Activated CD4-positive, alpha-beta memory T cell treated with anti-CD3 and anti-CD28 coated beads, Interleukin-2, amount 10 ng/mL, durations not matched to agents 7 days and 5 days (primary cell): ENCODE results near the gene POFUT2. TPM values are rescaled to one million over a fixed set of nuclear protein-coding genes. Genes with fewer than 3 reads are reported as not detected.

Source experiments
- CTCF ChIA-PET: fragments of 350-600 bp; sonication (Branson Sonifier 250); formaldehyde crosslinking; loops from one replicate; lab custom pipeline; 2021; ENCODE audit warnings: antibody characterized with exemption, inconsistent platforms; lab: Charles Lee
- POLR2A ChIA-PET: fragments of 350-600 bp; sonication (Branson Sonifier 250); formaldehyde crosslinking; loops from one replicate; lab custom pipeline; 2021; ENCODE audit warnings: antibody characterized with exemption; lab: Charles Lee
- DNase-seq: peaks from one replicate; pipeline ENCODE4 v3.0.0-alpha.2; 2020
- H3K27ac Mint-ChIP-seq: one replicate; pipeline ENCODE4 v1.8.0; 2021; ENCODE audit warnings: mild to moderate bottlenecking, mixed read lengths
- H3K27me3 Mint-ChIP-seq: one replicate; pipeline ENCODE4 v1.8.0; 2021; ENCODE audit warnings: mixed read lengths
- H3K36me3 Mint-ChIP-seq: one replicate; pipeline ENCODE4 v1.8.0; 2021; ENCODE audit warnings: low read depth, mixed read lengths
- H3K4me1 Mint-ChIP-seq: one replicate; pipeline ENCODE4 v1.8.0; 2021; ENCODE audit warnings: mixed read lengths
- H3K4me3 Mint-ChIP-seq: one replicate; pipeline ENCODE4 v1.8.0; 2021; ENCODE audit warnings: mild to moderate bottlenecking, mixed read lengths
- H3K9me3 Mint-ChIP-seq: one replicate; pipeline ENCODE4 v1.8.0; 2021; ENCODE audit warnings: mixed read lengths
- total RNA-seq, 2 experiments: library from RNA; stranded (reverse); gene quantifications; one replicate each; pipeline ENCODE4 v1.2.3, GENCODE V29; 2021

POFUT2 gene
- total RNA-seq, 2 experiments from 2014 or later: 23.5 to 25.1 TPM

DNA sequence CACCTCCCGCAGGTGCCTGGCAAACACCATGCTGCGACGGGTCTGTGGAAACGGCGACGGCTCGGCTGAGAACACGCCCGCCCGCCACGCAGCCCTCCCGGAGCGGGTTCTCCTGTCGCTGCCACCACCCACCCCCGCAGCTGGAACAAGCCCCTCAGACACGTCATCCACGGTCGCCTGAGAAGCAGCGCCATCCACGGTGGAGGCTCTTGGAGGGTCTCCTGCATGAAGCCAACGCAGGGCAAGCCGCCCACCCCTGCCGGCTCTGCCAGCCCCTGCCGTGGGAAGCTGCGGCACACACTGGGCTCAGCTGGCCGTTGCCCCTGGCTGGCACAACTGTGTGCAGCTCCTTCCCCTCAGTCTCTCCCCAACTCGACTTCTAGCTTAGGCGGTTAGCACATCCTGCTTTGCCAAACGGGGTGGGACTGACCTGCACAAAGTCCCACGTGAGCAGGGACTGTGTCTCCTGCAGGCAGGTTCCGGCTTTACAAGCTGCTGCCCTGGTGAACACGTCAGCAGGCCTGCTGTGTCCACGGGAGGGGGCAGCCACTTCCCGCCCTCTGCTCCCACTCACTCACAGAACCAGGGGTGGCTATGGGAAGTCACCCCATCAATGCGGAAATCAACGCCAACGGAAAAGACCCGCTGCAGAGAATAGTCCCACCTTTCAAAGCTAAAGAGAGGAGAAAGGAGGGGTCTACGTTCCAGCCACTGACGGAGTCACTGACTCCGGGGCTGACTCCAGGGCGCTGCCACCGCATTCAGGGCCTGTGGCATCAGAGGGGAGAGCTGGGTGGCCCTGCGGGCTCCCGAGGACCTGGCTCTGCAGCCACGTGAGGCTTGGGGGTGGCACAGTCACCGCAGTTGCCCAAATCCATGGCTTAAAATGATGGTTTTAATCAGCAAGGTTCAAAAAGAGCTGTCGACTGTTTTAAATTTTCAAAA lies 10.3 kb downstream of the POFUT2 start:
- POLR2A ChIA-PET: interaction anchor here (1.1 kb wide), 1 partner anchor 10 kb away, joined by 3 read pairs; the partner anchor contains the start of gene POFUT2
- no peak overlapping the region for H3K27ac Mint-ChIP-seq
- DNase-seq: no peak

DNA sequence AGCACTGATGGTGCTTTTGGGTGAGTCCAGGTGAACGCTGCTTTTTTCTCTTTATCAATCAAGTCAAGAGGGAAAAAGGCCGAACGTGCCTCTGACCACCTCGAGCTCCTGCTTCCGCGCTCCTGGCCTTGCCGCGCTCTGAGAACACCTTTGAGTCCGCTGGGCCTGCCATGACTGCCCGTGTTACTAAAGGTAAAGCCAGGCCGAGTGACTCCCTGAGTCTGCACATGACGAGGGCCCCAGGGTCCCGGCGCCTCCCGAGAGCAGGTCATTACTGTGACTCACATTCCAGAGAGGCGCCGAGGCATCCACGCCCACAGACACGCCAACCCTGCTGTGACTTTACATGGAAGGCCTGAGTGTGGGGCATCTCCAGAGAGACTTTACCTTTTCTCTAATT lies 11.1 kb downstream of the POFUT2 start:
- Mint-ChIP-seq H3K9me3 (no peaks in the 10 kb centered on the region), H3K4me3 (no peak overlapping the region), H3K36me3 (peaks cover 12% of the 10 kb centered on the region), H3K4me1 (no peaks in the 10 kb centered on the region), H3K27ac (no peak overlapping the region), H3K27me3 (no peaks in the 10 kb centered on the region)
- ChIA-PET CTCF (interaction anchor here (1.0 kb wide), 1 partner anchor 139 kb away, joined by 3 read pairs; no protein-coding TSS in a partner anchor), POLR2A (no interaction called here)
- no peak for DNase-seq

More for the DNA sequence above, 10.3 kb downstream of the POFUT2 start:
- Mint-ChIP-seq H3K9me3 (no peaks in the 10 kb centered on the region), H3K4me3 (no peak overlapping the region), H3K36me3 (peaks cover 12% of the 10 kb centered on the region), H3K27me3 (no peaks in the 10 kb centered on the region), H3K4me1 (no peaks in the 10 kb centered on the region)
- CTCF ChIA-PET: interaction anchor here (1.0 kb wide), 1 partner anchor 139 kb away, joined by 3 read pairs; no protein-coding TSS in a partner anchor

GRCh38 chr21:45270306-45270821 lies 17.3 kb downstream of the POFUT2 start:
- no peak for DNase-seq
- no peak overlapping the region for H3K4me3 Mint-ChIP-seq
- H3K36me3 Mint-ChIP-seq: peaks cover 32% of the 10 kb centered on the region
- H3K27me3 Mint-ChIP-seq: no peaks in the 10 kb centered on the region
- POLR2A ChIA-PET: interaction anchor here (0.6 kb wide), 1 partner anchor 57 kb away, joined by 3 read pairs; no protein-coding TSS in a partner anchor
- H3K9me3 Mint-ChIP-seq: peaks cover 10% of the 10 kb centered on the region
- no peak overlapping the region for H3K27ac Mint-ChIP-seq
- peaks cover 26% of the 10 kb centered on the region for H3K4me1 Mint-ChIP-seq
- CTCF ChIA-PET: no interaction called here

- no peak overlapping the region for H3K4me3 Mint-ChIP-seq
- DNase-seq: no peak
- H3K9me3 Mint-ChIP-seq: peaks cover 10% of the 10 kb centered on the region
- H3K27me3 Mint-ChIP-seq: no peaks in the 10 kb centered on the region
- CTCF ChIA-PET: no interaction called here
- peaks cover 28% of the 10 kb centered on the region for H3K4me1 Mint-ChIP-seq
- no peak overlapping the region for H3K27ac Mint-ChIP-seq
- H3K36me3 Mint-ChIP-seq: peaks cover 35% of the 10 kb centered on the region
- POLR2A ChIA-PET: no interaction called here
Measured at GRCh38 chr21:45269861-45270260, 17.8 kb downstream of the POFUT2 start.

DNA sequence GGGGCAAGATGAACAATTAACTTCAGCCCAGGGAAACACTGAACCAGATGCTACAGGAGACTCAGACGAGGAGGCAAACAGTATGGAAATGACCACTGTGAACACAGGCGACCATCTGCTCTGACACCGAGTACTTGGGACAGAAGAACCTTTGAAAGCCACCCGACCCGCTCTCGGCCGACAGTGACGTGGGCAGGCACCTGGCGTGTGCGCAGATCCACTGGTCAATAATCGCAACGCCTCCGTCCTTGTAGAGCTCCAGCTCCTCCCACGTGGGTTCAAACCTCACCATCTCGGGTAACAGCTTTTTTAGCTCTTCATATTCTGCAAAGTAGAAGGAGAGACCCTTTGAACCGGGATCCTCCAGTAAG lies 20.3 kb downstream of the POFUT2 start:
- peak overlapping the region; percentile 71 for H3K27ac Mint-ChIP-seq
- CTCF ChIA-PET: no interaction called here
- H3K4me1 Mint-ChIP-seq: peaks cover 30% of the 10 kb centered on the region
- no peak overlapping the region for H3K4me3 Mint-ChIP-seq
- DNase-seq: no peak
- H3K36me3 Mint-ChIP-seq: peaks cover 52% of the 10 kb centered on the region
- peaks cover 10% of the 10 kb centered on the region for H3K9me3 Mint-ChIP-seq
- H3K27me3 Mint-ChIP-seq: no peaks in the 10 kb centered on the region
- POLR2A ChIA-PET: no interaction called here

GRCh38 chr21:45266518-45267389 lies 20.9 kb downstream of the POFUT2 start:
- Mint-ChIP-seq H3K27ac (peak overlapping the region; percentile 71), H3K4me1 (peaks cover 30% of the 10 kb centered on the region), H3K36me3 (peaks cover 52% of the 10 kb centered on the region), H3K4me3 (no peak overlapping the region), H3K9me3 (peaks cover 10% of the 10 kb centered on the region), H3K27me3 (no peaks in the 10 kb centered on the region)
- DNase-seq: peak; percentile 73
- POLR2A ChIA-PET: interaction anchor here (0.7 to 1.1 kb wide), 2 partner anchors 39 to 41 kb away, joined by 3 to 4 read pairs; no protein-coding TSS in a partner anchor
- CTCF ChIA-PET: no interaction called here

GRCh38 chr21:45265721-45266517 lies 21.8 kb downstream of the POFUT2 start:
- ChIA-PET POLR2A (interaction anchor here (0.7 to 1.1 kb wide), 2 partner anchors 38 to 40 kb away, joined by 3 to 4 read pairs; no protein-coding TSS in a partner anchor), CTCF (no interaction called here)
- Mint-ChIP-seq H3K4me1 (peaks cover 30% of the 10 kb centered on the region), H3K9me3 (peaks cover 10% of the 10 kb centered on the region), H3K27ac (peak overlapping the region; percentile 71), H3K27me3 (no peaks in the 10 kb centered on the region), H3K36me3 (peaks cover 52% of the 10 kb centered on the region), H3K4me3 (peak overlapping the region; percentile 27)
- DNase-seq: no peak

DNA sequence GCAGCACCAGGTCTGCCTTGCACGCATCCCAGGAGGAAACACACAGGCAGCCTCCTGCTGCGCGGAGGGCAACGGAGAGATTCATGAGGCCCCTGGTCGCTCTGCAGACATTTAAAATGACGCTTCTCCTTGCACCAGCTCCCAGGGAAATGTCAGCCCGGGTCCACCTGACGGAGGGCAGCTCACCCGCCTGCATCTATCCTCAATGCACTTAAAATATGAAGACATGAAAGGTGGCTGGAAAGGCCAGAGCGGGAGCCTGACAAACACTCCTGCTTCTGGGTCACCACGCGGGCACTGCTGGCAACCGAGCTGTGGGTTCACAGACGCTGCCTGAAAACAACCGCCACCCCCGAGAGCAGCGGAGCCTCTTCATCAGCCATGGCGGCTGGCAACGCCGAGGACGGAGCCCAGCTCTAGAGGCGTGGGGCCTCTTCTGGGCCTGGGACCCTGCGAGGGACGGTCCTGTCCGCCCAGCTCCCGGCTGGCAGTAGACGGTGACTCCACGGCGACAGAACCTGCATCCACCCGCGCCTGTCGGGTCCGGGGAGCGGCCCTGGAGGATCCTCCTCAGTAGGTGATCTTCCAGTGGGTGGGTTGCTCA lies 22.7 kb downstream of the POFUT2 start:
- Mint-ChIP-seq H3K4me3 (no peak overlapping the region), H3K36me3 (peaks cover 52% of the 10 kb centered on the region), H3K4me1 (peaks cover 30% of the 10 kb centered on the region), H3K27ac (no peak overlapping the region), H3K9me3 (peaks cover 8% of the 10 kb centered on the region), H3K27me3 (peaks cover 2% of the 10 kb centered on the region)
- DNase-seq: peak; percentile 8
- CTCF ChIA-PET: interaction anchor here (1.1 kb wide), 1 partner anchor 127 kb away, joined by 6 read pairs; no protein-coding TSS in a partner anchor
- POLR2A ChIA-PET: no interaction called here

- no peak overlapping the region for H3K27ac Mint-ChIP-seq
- DNase-seq: peak; percentile 5
- POLR2A ChIA-PET: no interaction called here
Measured at GRCh38 chr21:45264146-45264911, 23.4 kb downstream of the POFUT2 start.

GRCh38 chr21:45263534-45263933 lies 24.2 kb downstream of the POFUT2 start:
- Mint-ChIP-seq H3K27ac (no peak overlapping the region), H3K4me3 (no peak overlapping the region), H3K36me3 (peaks cover 49% of the 10 kb centered on the region), H3K4me1 (peaks cover 30% of the 10 kb centered on the region), H3K9me3 (peaks cover 8% of the 10 kb centered on the region), H3K27me3 (peaks cover 4% of the 10 kb centered on the region)
- POLR2A ChIA-PET: no interaction called here
- CTCF ChIA-PET: no interaction called here
- DNase-seq: no peak

More at GRCh38 chr21:45264146-45264911, 23.4 kb downstream of the POFUT2 start:
- H3K4me3 Mint-ChIP-seq: no peak overlapping the region
- H3K4me1 Mint-ChIP-seq: peaks cover 30% of the 10 kb centered on the region
- H3K27me3 Mint-ChIP-seq: peaks cover 2% of the 10 kb centered on the region
- CTCF ChIA-PET: interaction anchor here (1.1 kb wide), 1 partner anchor 126 kb away, joined by 6 read pairs; no protein-coding TSS in a partner anchor
- peaks cover 49% of the 10 kb centered on the region for H3K36me3 Mint-ChIP-seq
- peaks cover 8% of the 10 kb centered on the region for H3K9me3 Mint-ChIP-seq

GRCh38 chr21:45262616-45263015 lies 25.1 kb downstream of the POFUT2 start:
- DNase-seq: peak; percentile 13
- POLR2A ChIA-PET: interaction anchor here (0.9 kb wide), 1 partner anchor 38 kb away, joined by 3 read pairs; no protein-coding TSS in a partner anchor
- peaks cover 4% of the 10 kb centered on the region for H3K27me3 Mint-ChIP-seq
- H3K4me3 Mint-ChIP-seq: no peak overlapping the region
- H3K27ac Mint-ChIP-seq: no peak overlapping the region
- CTCF ChIA-PET: interaction anchor here (1.1 kb wide), 1 partner anchor 124 kb away, joined by 3 read pairs; no protein-coding TSS in a partner anchor
- H3K36me3 Mint-ChIP-seq: peaks cover 40% of the 10 kb centered on the region
- H3K9me3 Mint-ChIP-seq: peaks cover 4% of the 10 kb centered on the region
- peaks cover 28% of the 10 kb centered on the region for H3K4me1 Mint-ChIP-seq
